GM19324 (cell line): ENCODE results near the gene VPS26C.

Experiments used
- ATAC-seq: cut with Tn5 transposase; IDR thresholded peaks from one replicate; pipeline ENCODE4 v1.9.1; 2021; ENCODE audit warnings: mild to moderate bottlenecking, moderate library complexity; ENCODE audit not compliant: unreplicated experiment, low FRiP score

VPS26C gene

DNA sequence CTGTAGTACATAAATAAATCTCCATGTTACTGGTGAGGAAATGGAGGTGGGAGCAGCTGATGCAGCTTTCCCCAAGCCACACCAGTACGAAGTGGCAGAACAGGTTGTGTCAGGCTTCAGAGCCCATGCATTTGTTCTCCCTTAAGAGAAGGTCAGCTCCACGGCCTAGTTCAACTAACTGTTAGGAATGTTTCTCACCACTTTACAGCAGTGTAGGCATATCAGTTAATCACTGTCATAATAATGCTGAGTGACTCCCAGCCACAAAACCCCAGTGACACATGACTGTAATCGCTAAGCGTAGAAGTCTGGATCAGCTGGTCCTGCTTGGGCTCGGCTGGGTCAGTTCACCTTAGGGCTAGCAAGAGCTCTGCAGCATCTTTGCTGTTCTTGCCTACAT is 90.4 kb downstream of the VPS26C start:
- ATAC-seq, result no peak
